CD14-positive monocyte (primary cell): Measurements from ENCODE around the gene PRRT1. TPM values are rescaled to one million over a fixed set of nuclear protein-coding genes. Genes with fewer than 3 reads are reported as not detected.

Source experiments
- DNase-seq, 3 donors: peaks; one replicate each; pipeline ENCODE4 v3.0.0-alpha.2; 2011 to 2022
- H2AFZ ChIP-seq: 2 replicates; pipeline ENCODE4 v1.6.0; 2012; ENCODE audit warnings: mild to moderate bottlenecking, low read depth, low read length, inconsistent platforms; ENCODE audit not compliant: insufficient read depth, poor library complexity, severe bottlenecking
- H3K27ac ChIP-seq, 2 donors: 1 replicate in 1 of 2; 2 replicates in 1 of 2; pipeline ENCODE4 v1.5.1; 2012 to 2013; ENCODE audit warnings: low read length in 2 of 2, control low read depth in 1 of 2, inconsistent platforms in 1 of 2, low read depth in 1 of 2, mild to moderate bottlenecking in 1 of 2
- H3K27me3 ChIP-seq, 2 donors: one replicate each; pipeline versions ENCODE4 v1.6.0 to v1.6.1; 2011 to 2013; ENCODE audit warnings: low read length in 2 of 2; ENCODE audit not compliant: control insufficient read depth in 2 of 2, insufficient read depth in 2 of 2
- H3K36me3 ChIP-seq, 2 donors: replicated peaks in 1 of 2; 1 replicate in 1 of 2; 2 replicates in 1 of 2; pipeline versions ENCODE4 v1.5.1 to v1.6.1; 2012 to 2013; ENCODE audit warnings: low read length in 2 of 2, control low read depth in 1 of 2, inconsistent platforms in 1 of 2, mild to moderate bottlenecking in 1 of 2; ENCODE audit not compliant: insufficient read depth in 2 of 2, control insufficient read depth in 1 of 2
- H3K4me1 ChIP-seq, 2 donors: 1 replicate in 1 of 2; 2 replicates in 1 of 2; pipeline versions ENCODE4 v1.5.1 to v1.6.1; 2012 to 2013; ENCODE audit warnings: low read length in 2 of 2, control low read depth in 1 of 2, inconsistent platforms in 1 of 2, mild to moderate bottlenecking in 1 of 2, moderate library complexity in 1 of 2; ENCODE audit not compliant: insufficient read depth in 2 of 2, control insufficient read depth in 1 of 2
- H3K4me2 ChIP-seq: replicated peaks from 2 replicates; pipeline ENCODE3; 2012; ENCODE audit warnings: low read length, moderate library complexity, mild to moderate bottlenecking; ENCODE audit not compliant: poor library complexity, severe bottlenecking; ENCODE audit errors: extremely low read depth
- H3K4me3 ChIP-seq, 3 experiments: fragments of 200-600 bp in 1 of 3; sonication (generic) in 1 of 3; replicated peaks in 1 of 3; 1 replicate in 2 of 3; 2 replicates in 1 of 3; pipeline ENCODE4 v1.5.1; 2011 to 2013; ENCODE audit warnings: low read length in 3 of 3, mild to moderate bottlenecking in 3 of 3, control low read depth in 2 of 3, low read depth in 2 of 3, inconsistent platforms in 1 of 3, moderate library complexity in 1 of 3
- H3K79me2 ChIP-seq: 2 replicates; pipeline ENCODE4 v1.6.0; 2012; ENCODE audit warnings: mild to moderate bottlenecking, control low read depth, inconsistent platforms, low read length, moderate library complexity; ENCODE audit not compliant: insufficient read depth
- H3K9ac ChIP-seq: 2 replicates; pipeline ENCODE4 v1.6.0; 2017; ENCODE audit warnings: low read length, mild to moderate bottlenecking; ENCODE audit not compliant: insufficient read depth, poor library complexity, severe bottlenecking
- H3K9me3 ChIP-seq, 2 donors: replicated peaks in 1 of 2; 1 replicate in 1 of 2; 2 replicates in 1 of 2; pipeline versions ENCODE4 v1.5.1 to v1.6.1; 2012 to 2013; ENCODE audit warnings: low read length in 2 of 2, control low read depth in 1 of 2; ENCODE audit not compliant: control insufficient read depth in 1 of 2, insufficient read depth in 1 of 2
- H4K20me1 ChIP-seq: 2 replicates; pipeline ENCODE4 v1.6.0; 2012; ENCODE audit warnings: mild to moderate bottlenecking, low read length, control low read depth, moderate library complexity; ENCODE audit not compliant: insufficient read depth
- H3K27ac Mint-ChIP-seq, 7 donors: one replicate each; pipeline ENCODE4 v1.8.0; 2020; ENCODE audit warnings: mild to moderate bottlenecking in 7 of 7, mixed read lengths in 7 of 7, moderate library complexity in 6 of 7, inconsistent platforms in 2 of 7
- H3K27me3 Mint-ChIP-seq, 3 donors: one replicate each; pipeline ENCODE4 v1.8.0; 2021 to 2022; ENCODE audit warnings: low read depth in 3 of 3, mild to moderate bottlenecking in 3 of 3, mixed read lengths in 3 of 3, moderate library complexity in 3 of 3, inconsistent platforms in 1 of 3
- H3K36me3 Mint-ChIP-seq, 2 donors: one replicate each; pipeline ENCODE4 v1.8.0; 2020; ENCODE audit warnings: mixed read lengths in 2 of 2, inconsistent platforms in 1 of 2, mild to moderate bottlenecking in 1 of 2
- H3K4me1 Mint-ChIP-seq: one replicate; pipeline ENCODE4 v1.8.0; 2020; ENCODE audit warnings: mild to moderate bottlenecking, mixed read lengths
- H3K4me3 Mint-ChIP-seq, 2 donors: one replicate each; pipeline ENCODE4 v1.8.0; 2020; ENCODE audit warnings: mild to moderate bottlenecking in 2 of 2, mixed read lengths in 2 of 2, moderate library complexity in 1 of 2
- H3K9me3 Mint-ChIP-seq, 7 donors: one replicate each; pipeline ENCODE4 v1.8.0; 2020 to 2022; ENCODE audit warnings: mixed read lengths in 7 of 7, mild to moderate bottlenecking in 6 of 7, moderate library complexity in 6 of 7, inconsistent platforms in 2 of 7
- CTCF ChIP-seq: fragments of 200-600 bp; IDR thresholded peaks from one replicate; pipeline ENCODE4 v1.8.0; 2022; ENCODE audit warnings: antibody characterized with exemption, mild to moderate bottlenecking
- WGBS: methylation state at CpG from one replicate; pipeline ENCODE4 v1.1.5; 2013; ENCODE audit warnings: missing lambda C conversion rate; ENCODE audit not compliant: insufficient coverage; 5-methylcytosine and 5-hydroxymethylcytosine counted together
- intact Hi-C, 2 donors: fragments of 100-400 bp; cut with micrococcal nuclease; formaldehyde crosslinking; loops; one replicate each; pipeline versions ENCODE4 v1.15.0 to v1.15.1; 2023
- polyA plus RNA-seq, 3 donors: library from polyadenylated mRNA; depleted of rRNA in 1 of 3; unstranded in 2 of 3; stranded (reverse) in 1 of 3; fragments of 300-500 nt in 2 of 3; fragments of >200 nt in 1 of 3; fragmentation: Illumina TruSeq in 2 of 3; gene quantifications; 1 replicate in 2 of 3; 2 replicates in 1 of 3; pipeline ENCODE4 v1.2.3, GENCODE V29; 2012 to 2021

PRRT1 gene
- polyA plus RNA-seq, 3 donors = not detected

GRCh38 chr6:32149932-32150870 is 1.5 kb downstream of the PRRT1 start:
- intact Hi-C loops = no loop called here
- H3K4me3 Mint-ChIP-seq = peak overlapping the region; percentile 9 to 95
- peaks cover 40% of the 10 kb centered on the region for H3K4me1 Mint-ChIP-seq
- Histone ChIP-seq H4K20me1 (no peaks in the 10 kb centered on the region), H3K27me3 (peaks cover 36 to 74% of the 10 kb centered on the region in 2 donors), H3K36me3 (no peaks in the 10 kb centered on the region), H3K4me2 (no peak overlapping the region), H3K9me3 (peaks cover 0 to 11% of the 10 kb centered on the region in 2 donors), H3K4me1 (peaks cover 33 to 37% of the 10 kb centered on the region in 2 donors), H2AFZ (no peak overlapping the region), H3K27ac (no peak overlapping the region), H3K9ac (no peak overlapping the region), H3K4me3 (no peak overlapping the region), H3K79me2 (no peaks in the 10 kb centered on the region)
- 57% methylated on average over 51 of the region's 55 CpGs for WGBS
- no peak for TF ChIP-seq CTCF
- peaks cover 66 to 89% (median 79%) of the 10 kb centered on the region in 3 donors for H3K27me3 Mint-ChIP-seq
- no peak overlapping the region for H3K27ac Mint-ChIP-seq
- H3K36me3 Mint-ChIP-seq = peaks cover 0 to 13% of the 10 kb centered on the region in 2 donors
- peaks cover 0 to 31% (median 11%) of the 10 kb centered on the region in 7 donors for H3K9me3 Mint-ChIP-seq
- DNase-seq = no peak

GRCh38 chr6:32149092-32149755 is 2.5 kb downstream of the PRRT1 start:
- H3K9ac ChIP-seq = peak overlapping the region; percentile 13
- 19% methylated on average over 32 of the region's 47 CpGs for WGBS
- Mint-ChIP-seq H3K27ac (peak overlapping the region in 5 of 7 donors; percentile 41 to 83 (median 77)), H3K4me3 (peak overlapping the region; percentile 87 to 95), H3K27me3 (peaks cover 62 to 80% (median 71%) of the 10 kb centered on the region in 3 donors), H3K36me3 (peaks cover 0 to 13% of the 10 kb centered on the region in 2 donors), H3K9me3 (peaks cover 0 to 29% (median 11%) of the 10 kb centered on the region in 7 donors), H3K4me1 (peaks cover 30% of the 10 kb centered on the region)
- intact Hi-C loops = no loop called here
- H3K36me3 ChIP-seq = no peaks in the 10 kb centered on the region
- H3K79me2 ChIP-seq = no peaks in the 10 kb centered on the region
- peak overlapping the region; percentile 28 to 75 (median 41) for H3K4me3 ChIP-seq
- peak overlapping the region; percentile 76 for H2AFZ ChIP-seq
- DNase-seq = no peak
- TF ChIP-seq CTCF = peak; percentile 47
- peaks cover 0 to 11% of the 10 kb centered on the region in 2 donors for H3K9me3 ChIP-seq
- no peak overlapping the region for H3K27ac ChIP-seq
- no peaks in the 10 kb centered on the region for H4K20me1 ChIP-seq
- H3K27me3 ChIP-seq = peaks cover 36 to 74% of the 10 kb centered on the region in 2 donors
- H3K4me1 ChIP-seq = peaks cover 24 to 27% of the 10 kb centered on the region in 2 donors
- peak overlapping the region; percentile 87 for H3K4me2 ChIP-seq
